HG03097 (cell line): Measurements from ENCODE around the gene AMER1.
"Not testable (repeated sequence)": the region's sequence is repeated elsewhere in the genome, so short reads cannot be mapped to it uniquely, and the experiment has no call there.

Source experiments
- ATAC-seq: cut with Tn5 transposase; IDR thresholded peaks from one replicate; pipeline ENCODE4 v1.9.1; 2021; ENCODE audit not compliant: unreplicated experiment, low FRiP score

The AMER1 gene

DNA sequence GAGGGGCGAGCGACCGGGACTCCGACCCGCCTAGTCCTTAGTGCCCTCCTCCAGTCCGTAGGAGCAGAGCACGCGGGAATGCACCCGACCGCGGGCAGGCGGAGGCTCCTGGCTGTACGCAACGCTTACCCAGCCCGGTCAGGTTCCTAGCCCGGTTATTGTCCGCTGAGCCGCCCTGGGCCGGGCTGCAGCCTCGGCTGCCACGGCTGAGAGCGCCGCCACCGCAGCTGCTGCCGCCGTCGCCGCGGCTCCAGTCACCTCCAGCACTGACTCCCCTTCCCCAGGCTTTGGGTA is at the start of gene AMER1:
AMER1 (minus strand) TSS at position 268 of the 294 bp plus-strand sequence. CDS start 12,422 bp downstream, outside the sequence.
- ATAC-seq = peak; percentile 27

- ATAC-seq = no peak
Measured at GRCh38 chrX:64230123-64230970, 24.8 kb upstream of the AMER1 start, which contains the start of gene ASB12. ASB12 (minus strand) TSS chrX:64230607; CDS start chrX:64225650, 4,957 bp downstream.

- no peak for ATAC-seq
Measured at GRCh38 chrX:64229154-64229553, 23.6 kb upstream of the AMER1 start.

GRCh38 chrX:64218023-64218422 is 12.5 kb upstream of the AMER1 start:
- no peak for ATAC-seq

DNA sequence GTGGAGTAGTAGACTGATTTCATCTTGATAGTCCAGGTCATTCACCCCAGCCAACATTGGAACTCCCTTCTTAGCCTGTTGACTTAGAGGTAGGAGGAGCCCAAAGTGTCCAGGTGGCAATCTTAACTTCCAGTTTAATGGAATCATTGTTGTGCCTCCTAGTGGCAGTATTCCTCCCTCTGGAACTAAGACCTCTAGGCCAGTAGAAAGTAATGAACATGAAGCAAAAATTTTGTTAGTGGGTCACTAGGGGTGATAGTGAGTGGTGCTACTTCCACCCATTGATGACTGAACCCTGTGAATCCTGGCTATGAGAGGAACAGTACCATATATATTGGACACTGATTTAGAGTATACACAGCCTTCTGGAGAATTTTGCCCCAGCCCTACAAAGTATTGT is 8.5 kb upstream of the AMER1 start:
- not testable (repeated sequence) for ATAC-seq

DNA sequence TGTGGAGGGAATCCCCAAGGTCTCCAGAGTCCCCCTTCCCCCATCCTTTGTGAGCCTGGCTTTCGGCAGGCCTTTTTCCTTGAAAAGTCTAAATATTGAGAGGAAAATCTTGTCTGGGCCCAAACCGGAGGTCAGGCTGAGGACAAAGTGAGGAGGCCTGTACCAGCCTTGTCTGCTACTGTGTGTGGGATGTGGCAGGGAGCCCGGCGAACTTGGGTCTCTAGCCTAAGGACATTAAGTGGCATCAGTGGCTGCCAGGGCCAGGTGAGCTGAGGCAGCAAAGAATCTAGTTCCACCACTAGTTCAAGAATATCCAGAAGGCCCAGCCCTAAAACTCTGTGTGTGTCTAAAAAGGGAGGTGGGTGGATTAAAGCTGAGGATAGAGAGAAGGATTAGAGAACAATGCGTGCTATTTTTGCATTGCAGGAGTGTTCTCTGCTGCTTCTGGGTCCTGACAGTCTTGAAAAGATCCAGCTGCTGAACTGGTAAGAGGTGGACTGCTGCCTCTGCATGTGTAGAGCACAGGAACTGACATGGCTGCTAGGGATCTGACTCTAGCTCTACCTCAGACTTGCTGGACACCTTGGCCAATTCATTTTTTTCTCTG is 1.2 kb upstream of the AMER1 start:
- ATAC-seq = no peak

GRCh38 chrX:64205735-64206501 is 410 bp upstream of the AMER1 start:
- ATAC-seq = peak; percentile 95

- ATAC-seq = no peak
Measured at GRCh38 chrX:64204701-64205440, 637 bp downstream of the AMER1 start.

- ATAC-seq = no peak
Measured at GRCh38 chrX:64204252-64204651, 1.3 kb downstream of the AMER1 start.

- no peak for ATAC-seq
Measured at GRCh38 chrX:64202808-64203325, 2.6 kb downstream of the AMER1 start.

DNA sequence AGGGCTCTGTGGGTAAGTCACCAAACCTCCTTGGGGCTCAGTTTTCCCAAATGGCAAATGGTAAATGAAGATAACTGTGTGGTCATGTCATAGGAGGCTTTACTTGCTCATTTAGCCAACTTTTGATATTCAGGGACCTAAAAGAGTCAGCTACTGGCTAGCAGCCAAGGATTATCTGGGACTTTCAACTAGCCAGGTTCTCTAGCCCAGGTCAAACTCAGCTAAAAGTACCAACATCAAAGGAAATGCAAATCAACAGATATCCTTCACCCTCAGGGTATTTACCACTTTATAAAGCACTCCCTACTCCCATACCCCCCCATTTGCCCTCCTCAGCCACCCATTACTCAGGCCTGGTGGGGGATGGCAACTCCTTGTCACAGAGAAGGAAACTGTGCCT is 7.5 kb downstream of the AMER1 start:
- ATAC-seq = no peak

DNA sequence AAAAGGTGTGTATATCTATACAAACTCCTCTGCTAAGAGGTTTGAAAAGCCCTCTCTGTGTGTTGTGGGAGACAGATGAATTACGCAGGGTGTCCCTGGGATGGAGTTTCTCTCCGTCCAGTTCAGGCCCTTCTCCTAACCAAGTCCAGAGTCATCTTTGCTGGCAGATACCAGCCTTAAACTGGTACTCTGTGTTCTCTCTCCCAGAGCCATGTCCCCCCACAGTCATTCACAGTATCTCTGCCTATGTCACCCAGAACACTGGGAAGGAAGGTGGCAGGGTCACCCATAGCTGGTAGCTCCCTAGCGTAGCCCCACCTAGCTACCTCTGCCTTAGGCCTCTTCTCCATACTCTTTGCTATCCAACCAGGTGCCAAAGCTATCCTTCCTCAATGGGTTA is 8.9 kb downstream of the AMER1 start:
- ATAC-seq = no peak

GRCh38 chrX:64195862-64196261 is 9.6 kb downstream of the AMER1 start:
- no peak for ATAC-seq

DNA sequence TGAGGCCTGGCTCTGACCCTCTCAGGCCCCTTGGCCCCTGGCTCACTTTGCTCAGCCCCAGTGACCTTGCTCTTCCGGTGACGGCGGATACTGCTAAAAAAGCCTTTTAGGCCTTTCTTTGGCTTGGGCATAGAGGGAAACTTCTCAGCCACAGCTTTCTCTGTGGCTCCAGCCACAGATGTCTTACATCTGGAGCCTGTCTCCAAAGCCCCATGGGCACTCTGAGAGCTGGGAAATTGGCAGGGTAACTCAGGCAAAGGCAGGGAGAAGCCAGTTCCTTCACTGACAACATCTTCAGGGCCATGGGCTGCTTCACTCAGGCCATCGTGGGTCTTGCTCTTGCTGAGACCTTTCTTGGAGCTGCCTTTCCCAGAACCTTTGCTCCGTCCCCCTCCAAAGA is 12.8 kb downstream of the AMER1 start:
- ATAC-seq = no peak

DNA sequence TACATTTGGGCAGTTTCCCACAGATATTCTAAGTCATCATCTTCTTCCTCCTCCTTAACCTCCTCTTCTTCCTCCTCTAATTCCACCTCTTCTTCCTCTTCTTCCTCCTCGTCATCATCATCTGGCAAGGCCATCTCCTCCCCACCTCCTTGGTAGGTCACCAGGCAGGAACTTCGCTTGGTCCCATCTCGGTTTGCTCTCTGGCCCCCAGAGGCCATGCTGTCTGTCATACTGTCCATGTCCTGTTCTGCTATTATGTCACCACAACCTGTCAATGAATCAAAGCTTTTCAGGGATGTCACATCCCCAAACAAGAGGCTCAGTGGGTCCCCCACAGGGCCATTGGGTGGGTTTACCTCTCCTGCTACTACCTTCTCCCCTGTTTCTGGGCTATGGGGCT is 13.5 kb downstream of the AMER1 start:
- ATAC-seq = no peak

- ATAC-seq = no peak
Measured at GRCh38 chrX:64191281-64192010, 14.1 kb downstream of the AMER1 start.

GRCh38 chrX:64190136-64190740 is 15.3 kb downstream of the AMER1 start:
- no peak for ATAC-seq

DNA sequence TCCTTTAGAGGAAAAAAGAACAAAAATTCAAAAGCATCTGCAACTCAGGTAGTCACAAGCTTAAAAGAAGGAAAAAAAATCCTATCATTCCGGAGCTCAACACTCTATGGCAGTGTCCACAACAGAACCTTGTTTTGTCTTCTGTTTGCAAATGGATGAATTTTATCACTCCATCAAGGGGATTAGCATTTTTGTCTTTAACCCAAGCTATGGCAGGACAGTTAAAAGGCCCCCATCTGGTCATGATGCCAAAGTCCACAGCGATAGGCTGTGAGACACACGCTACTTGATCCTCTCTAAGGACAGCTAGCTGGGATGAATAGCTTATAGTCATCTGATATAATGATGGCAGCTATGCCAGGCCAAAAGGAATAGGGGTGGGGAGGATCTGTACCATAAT is 16.6 kb downstream of the AMER1 start:
- ATAC-seq = no peak

GRCh38 chrX:64187762-64188150 is 17.8 kb downstream of the AMER1 start:
- no peak for ATAC-seq
